ENCODE results near the gene NFIL3. TPM values are rescaled to one million over a fixed set of nuclear protein-coding genes. Genes with fewer than 3 reads are reported as not detected.
A peak's percentile ranks its signal among the peaks of the same experiment; 100 is the strongest.
"Not testable (repeated sequence)": the region's sequence is repeated elsewhere in the genome, so short reads cannot be mapped to it uniquely, and the experiment has no call there.

Gene NFIL3
- total RNA-seq, 2 donors from 2014 or later: 13.7 to 32.5 TPM

DNA sequence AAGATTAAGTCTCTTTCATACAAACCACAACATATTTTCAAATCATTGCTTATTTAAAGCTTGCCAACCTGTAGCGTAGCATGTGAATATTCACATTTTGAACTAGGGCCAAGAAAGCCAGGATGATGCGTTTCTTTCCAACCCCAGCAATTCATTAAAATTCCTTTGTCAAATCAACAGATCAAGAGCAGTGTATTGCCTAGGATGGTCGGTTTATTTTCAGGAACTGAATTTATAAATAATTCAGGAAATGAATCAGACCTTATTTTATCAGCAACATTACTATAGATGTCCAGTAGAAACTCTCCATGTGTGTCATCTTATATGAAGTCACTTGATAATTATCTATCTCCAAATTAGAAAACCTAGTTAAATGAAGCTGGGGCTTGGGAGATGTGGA, 48.7 kb downstream of the NFIL3 start:
- Histone ChIP-seq H3K9ac (ENCODE audit: low read depth in 2 of 2, low read length in 2 of 2) (no peak overlapping the region), H3K4me1 (no peaks in the 10 kb centered on the region), H3K36me3 (no peaks in the 10 kb centered on the region), H3K27me3 (no peaks in the 10 kb centered on the region), H3K4me3 (no peak overlapping the region), H3K9me3 (no peaks in the 10 kb centered on the region), H3K27ac (no peak overlapping the region)
- TF ChIP-seq, protein P1, sequence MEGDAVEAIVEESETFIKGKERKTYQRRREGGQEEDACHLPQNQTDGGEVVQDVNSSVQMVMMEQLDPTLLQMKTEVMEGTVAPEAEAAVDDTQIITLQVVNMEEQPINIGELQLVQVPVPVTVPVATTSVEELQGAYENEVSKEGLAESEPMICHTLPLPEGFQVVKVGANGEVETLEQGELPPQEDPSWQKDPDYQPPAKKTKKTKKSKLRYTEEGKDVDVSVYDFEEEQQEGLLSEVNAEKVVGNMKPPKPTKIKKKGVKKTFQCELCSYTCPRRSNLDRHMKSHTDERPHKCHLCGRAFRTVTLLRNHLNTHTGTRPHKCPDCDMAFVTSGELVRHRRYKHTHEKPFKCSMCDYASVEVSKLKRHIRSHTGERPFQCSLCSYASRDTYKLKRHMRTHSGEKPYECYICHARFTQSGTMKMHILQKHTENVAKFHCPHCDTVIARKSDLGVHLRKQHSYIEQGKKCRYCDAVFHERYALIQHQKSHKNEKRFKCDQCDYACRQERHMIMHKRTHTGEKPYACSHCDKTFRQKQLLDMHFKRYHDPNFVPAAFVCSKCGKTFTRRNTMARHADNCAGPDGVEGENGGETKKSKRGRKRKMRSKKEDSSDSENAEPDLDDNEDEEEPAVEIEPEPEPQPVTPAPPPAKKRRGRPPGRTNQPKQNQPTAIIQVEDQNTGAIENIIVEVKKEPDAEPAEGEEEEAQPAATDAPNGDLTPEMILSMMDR (IDR thresholded peaks at IDR 0.05): no peak
- DNase-seq: no peak
- intact Hi-C loops (cut with DNase I): no loop called here

DNA sequence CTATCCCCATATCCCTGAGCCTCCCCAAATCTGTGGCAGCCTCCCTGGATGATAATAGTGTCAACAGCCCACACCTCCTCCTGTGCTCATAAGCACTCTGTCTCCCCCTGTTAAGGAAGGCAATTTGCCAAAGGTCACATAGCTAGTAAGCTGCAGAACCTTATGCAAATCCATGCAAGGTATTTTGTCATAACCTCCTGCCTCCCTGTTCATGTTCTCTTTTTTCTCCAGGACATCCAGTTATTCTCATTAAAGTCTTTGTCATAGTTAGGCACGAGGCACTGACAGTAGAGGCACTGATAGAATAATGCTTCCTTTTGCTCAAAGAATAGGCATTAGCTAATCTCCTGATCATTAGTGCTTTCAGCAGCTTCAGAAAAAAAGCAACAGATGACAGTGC, 51.7 kb downstream of the NFIL3 start:
- Histone ChIP-seq H3K9ac (ENCODE audit: low read depth in 2 of 2, low read length in 2 of 2) (no peak overlapping the region), H3K9me3 (no peaks in the 10 kb centered on the region), H3K4me3 (no peak overlapping the region), H3K27me3 (no peaks in the 10 kb centered on the region), H3K27ac (no peak overlapping the region), H3K36me3 (no peaks in the 10 kb centered on the region), H3K4me1 (no peaks in the 10 kb centered on the region)
- TF ChIP-seq, protein P1 (IDR thresholded peaks at IDR 0.05): no peak
- no peak for DNase-seq
- intact Hi-C loops (cut with DNase I): no loop called here

DNA sequence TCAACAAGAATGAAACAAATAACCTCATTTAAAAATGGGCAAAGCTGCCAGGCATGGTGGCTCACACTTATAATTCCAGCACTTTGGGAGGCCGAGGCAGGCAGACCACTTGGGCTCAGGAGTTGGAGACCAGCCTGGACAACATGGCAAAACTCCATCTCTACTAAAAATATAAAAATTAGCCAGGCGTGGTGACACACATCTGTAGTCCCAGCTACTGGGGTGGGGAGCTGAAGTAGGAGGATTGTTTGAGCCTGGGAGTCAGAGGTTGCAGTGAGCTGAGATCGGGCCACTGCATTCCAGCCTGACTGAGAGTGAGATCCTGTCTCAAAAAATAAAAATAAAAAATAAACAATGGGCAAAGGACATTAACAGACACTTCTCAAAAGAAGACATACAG, 53.6 kb downstream of the NFIL3 start:
- H3K4me1 ChIP-seq; H3K9ac ChIP-seq (ENCODE audit: low read depth in 2 of 2, low read length in 2 of 2); H3K27me3 ChIP-seq; H3K9me3 ChIP-seq; H3K36me3 ChIP-seq; intact Hi-C loops (cut with DNase I); H3K27ac ChIP-seq; DNase-seq; H3K4me3 ChIP-seq: not testable (repeated sequence)

DNA sequence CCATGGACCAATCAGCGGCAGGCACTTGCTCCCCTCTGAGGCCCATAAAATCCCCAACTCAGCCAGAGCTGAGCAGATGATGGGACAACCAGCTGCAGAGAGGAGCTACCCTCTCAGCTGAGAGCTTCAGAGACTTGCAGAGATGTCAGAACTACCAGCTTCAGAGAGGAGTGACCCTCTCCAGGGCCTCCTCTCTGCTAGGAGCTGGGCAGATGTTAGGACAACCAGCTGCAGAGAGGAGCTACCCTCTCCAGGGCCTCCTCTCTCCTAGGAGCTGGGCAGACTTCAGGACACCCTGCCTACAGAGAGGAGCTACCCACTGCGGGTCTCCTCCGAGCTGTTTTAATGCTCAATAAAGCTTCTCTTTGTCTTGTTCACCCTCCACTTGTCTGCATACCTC, 58.9 kb downstream of the NFIL3 start:
- no peak overlapping the region for H3K4me3 ChIP-seq
- no peaks in the 10 kb centered on the region for H3K36me3 ChIP-seq
- H3K9me3 ChIP-seq: no peaks in the 10 kb centered on the region
- no peaks in the 10 kb centered on the region for H3K27me3 ChIP-seq
- H3K9ac ChIP-seq (ENCODE audit: low read depth in 2 of 2, low read length in 2 of 2): no peak overlapping the region
- intact Hi-C loops (cut with DNase I): loop anchor here (5.0 kb wide), 1 partner anchor 53 kb away; no protein-coding TSS in a partner anchor
- no peak overlapping the region for H3K27ac ChIP-seq
- TF ChIP-seq, protein P1 (IDR thresholded peaks at IDR 0.05): no peak
- no peak for DNase-seq
- no peaks in the 10 kb centered on the region for H3K4me1 ChIP-seq

DNA sequence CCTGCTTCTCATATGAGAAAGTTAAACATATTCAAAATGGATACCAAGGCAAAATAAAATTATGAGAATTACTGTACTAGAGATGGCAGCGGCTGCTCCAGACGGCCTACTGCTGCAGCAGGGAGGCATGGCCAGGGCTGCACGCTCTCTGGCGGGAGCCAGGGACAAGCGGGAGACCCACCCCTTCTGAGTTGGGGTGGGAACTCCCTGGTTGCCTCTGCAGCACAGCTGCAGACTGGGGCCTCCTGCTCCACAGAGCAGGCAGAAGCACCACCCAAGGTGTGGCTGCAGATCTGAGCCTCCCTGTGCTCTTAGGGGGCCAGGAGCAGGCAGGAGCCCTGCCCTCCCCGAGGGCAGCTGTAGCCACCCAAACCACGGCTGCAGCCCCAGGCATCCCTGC, 59.6 kb downstream of the NFIL3 start:
- no peak for DNase-seq
- H3K36me3 ChIP-seq: no peaks in the 10 kb centered on the region
- H3K27ac ChIP-seq: no peak overlapping the region
- intact Hi-C loops (cut with DNase I): loop anchor here (5.0 kb wide), 1 partner anchor 53 kb away; no protein-coding TSS in a partner anchor
- H3K4me1 ChIP-seq: no peaks in the 10 kb centered on the region
- H3K9ac ChIP-seq (ENCODE audit: low read depth in 2 of 2, low read length in 2 of 2): no peak overlapping the region
- no peaks in the 10 kb centered on the region for H3K27me3 ChIP-seq
- no peak overlapping the region for H3K4me3 ChIP-seq
- TF ChIP-seq, protein P1 (IDR thresholded peaks at IDR 0.05): no peak
- H3K9me3 ChIP-seq: no peaks in the 10 kb centered on the region

DNA sequence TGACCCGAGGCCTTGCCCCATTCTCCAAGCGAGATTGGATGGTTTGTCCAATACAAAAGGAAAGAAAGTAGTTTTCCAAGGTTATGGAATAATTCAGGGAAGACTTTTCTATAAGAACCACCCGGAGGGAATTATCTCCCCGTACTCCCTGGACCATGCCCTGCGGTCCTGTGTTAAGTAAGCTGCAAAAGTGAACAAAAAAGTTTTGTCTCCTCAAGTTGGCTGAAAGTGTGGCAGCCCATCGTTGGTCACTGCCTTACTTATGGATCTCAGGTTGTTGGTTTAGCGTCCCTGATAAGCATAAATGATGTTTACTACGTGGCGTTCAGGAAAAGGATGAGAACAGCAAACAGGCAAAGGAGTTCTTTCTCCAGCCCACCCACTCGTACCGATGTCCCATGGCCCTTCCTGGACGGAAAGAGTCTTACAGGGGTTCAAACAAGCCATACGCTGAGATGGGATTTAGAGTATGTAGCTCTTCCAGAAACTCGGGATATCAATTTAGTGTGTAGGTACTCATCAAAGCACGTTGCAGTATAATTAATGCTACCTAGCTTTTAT, 61.5 kb downstream of the NFIL3 start:
- TF ChIP-seq, protein P1 (IDR thresholded peaks at IDR 0.05): no peak
- Histone ChIP-seq H3K4me3 (peak overlapping the region; percentile 95), H3K36me3 (no peaks in the 10 kb centered on the region), H3K27ac (peak overlapping the region; percentile 85), H3K4me1 (no peaks in the 10 kb centered on the region), H3K9ac (ENCODE audit: low read depth in 2 of 2, low read length in 2 of 2) (peak overlapping the region in 1 of 2 donors; percentile 68), H3K27me3 (no peaks in the 10 kb centered on the region), H3K9me3 (no peaks in the 10 kb centered on the region)
- intact Hi-C loops (cut with DNase I): loop anchor here (5.0 kb wide), 1 partner anchor 55 kb away; no protein-coding TSS in a partner anchor
- no peak for DNase-seq
